Osteoblast (primary cell): Measurements from ENCODE around the gene CTNNA2. TPM values are rescaled to one million over a fixed set of nuclear protein-coding genes. Genes with fewer than 3 reads are reported as not detected.

Experiments
- DNase-seq: peaks from one replicate; pipeline ENCODE4 v3.0.0; 2011; ENCODE audit warnings: low spot score, mixed read lengths; ENCODE audit not compliant: insufficient read length; ENCODE audit errors: missing footprints
- H2AFZ ChIP-seq: 2 replicates; pipeline ENCODE4 v1.6.0; 2011; ENCODE audit warnings: mild to moderate bottlenecking, low read length
- H3K27ac ChIP-seq: 2 replicates; pipeline ENCODE4 v1.5.1; 2011; ENCODE audit warnings: mild to moderate bottlenecking, low read depth, low read length, moderate library complexity
- H3K27me3 ChIP-seq: 2 replicates; pipeline ENCODE4 v1.6.0; 2012; ENCODE audit warnings: mild to moderate bottlenecking, control low read depth, inconsistent platforms, low read length, moderate library complexity; ENCODE audit not compliant: insufficient read depth
- H3K36me3 ChIP-seq: 2 replicates; pipeline ENCODE4 v1.5.1; 2011; ENCODE audit warnings: mild to moderate bottlenecking, low read length, control low read depth, moderate library complexity; ENCODE audit not compliant: insufficient read depth
- H3K4me1 ChIP-seq: 2 replicates; pipeline ENCODE4 v1.5.1; 2011; ENCODE audit warnings: mild to moderate bottlenecking, low read length, control low read depth, moderate library complexity; ENCODE audit not compliant: insufficient read depth
- H3K4me2 ChIP-seq: 2 replicates; pipeline ENCODE4 v1.6.0; 2011; ENCODE audit warnings: mild to moderate bottlenecking, low read length; ENCODE audit not compliant: insufficient read depth
- H3K4me3 ChIP-seq: fragments of 200-600 bp; sonication (generic); 3 replicates; pipeline ENCODE4 v1.5.1; 2012; ENCODE audit warnings: mild to moderate bottlenecking, low read length, inconsistent platforms; ENCODE audit not compliant: insufficient read depth
- H3K79me2 ChIP-seq: 2 replicates; pipeline ENCODE4 v1.6.0; 2012; ENCODE audit warnings: mild to moderate bottlenecking, low read length, control low read depth, inconsistent platforms; ENCODE audit not compliant: insufficient read depth
- H3K9me3 ChIP-seq: 2 replicates; pipeline ENCODE4 v1.5.1; 2011; ENCODE audit warnings: low read depth, low read length, control low read depth
- H4K20me1 ChIP-seq: 2 replicates; pipeline ENCODE4 v1.6.0; 2012; ENCODE audit warnings: mild to moderate bottlenecking, low read length, control low read depth; ENCODE audit not compliant: insufficient read depth
- CTCF ChIP-seq: IDR thresholded peaks from 2 replicates; pipeline ENCODE4 v1.5.1; 2011; ENCODE audit warnings: mild to moderate bottlenecking, low read depth, low read length, moderate library complexity; ENCODE audit errors: extremely low read depth
- total RNA-seq: library from RNA; depleted of rRNA; stranded (reverse); fragments of >200 nt; gene quantifications from 2 replicates; pipeline ENCODE4 v1.2.3, GENCODE V29; 2012

CTNNA2 gene
- total RNA-seq, 1 donor, result not detected

DNA sequence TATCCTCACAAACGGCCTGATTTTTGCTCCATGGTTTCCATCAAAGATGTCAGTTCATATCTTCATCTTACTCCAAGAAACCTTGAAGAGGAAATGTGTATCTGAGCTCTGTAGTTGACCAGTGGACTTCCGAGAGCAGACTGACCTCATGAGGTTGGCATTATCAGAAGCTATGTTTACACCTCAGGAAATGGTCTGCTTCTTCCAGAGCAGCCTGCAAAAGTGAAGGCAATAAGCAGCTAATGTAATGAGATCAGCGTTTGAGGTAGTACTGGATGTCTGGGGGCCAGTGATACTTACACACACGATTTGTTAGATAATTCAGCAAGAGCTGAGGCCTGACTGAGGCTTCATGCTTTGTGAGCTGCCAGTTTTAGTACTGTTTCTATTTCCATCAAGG is 602.0 kb downstream of the CTNNA2 start:
- Histone ChIP-seq H3K27me3 (no peaks in the 10 kb centered on the region), H3K4me3 (no peak overlapping the region), H3K79me2 (no peaks in the 10 kb centered on the region)

DNA sequence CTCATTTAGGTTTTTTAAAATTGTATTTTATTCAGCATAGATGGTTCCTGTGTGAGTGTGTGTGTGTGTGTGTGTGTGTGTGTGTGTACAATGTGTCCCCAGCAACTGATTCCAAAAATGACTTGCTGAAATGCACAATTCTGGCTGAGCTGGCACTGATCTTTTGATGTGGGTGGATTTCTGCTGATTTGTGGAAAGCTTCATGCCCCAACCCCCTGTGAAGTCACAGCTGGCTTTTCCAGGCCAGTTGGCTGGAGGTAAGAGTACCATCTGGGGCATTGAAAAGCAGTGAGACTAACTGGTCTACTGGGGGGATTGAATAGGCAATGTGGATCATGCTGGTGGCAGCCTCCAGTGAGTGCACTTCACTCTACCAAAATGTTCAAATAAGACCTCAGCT is 604.5 kb downstream of the CTNNA2 start:
- Histone ChIP-seq H4K20me1 (no peaks in the 10 kb centered on the region), H3K27ac (no peak overlapping the region), H3K79me2 (no peaks in the 10 kb centered on the region), H2AFZ (no peak overlapping the region), H3K4me3 (no peak overlapping the region), H3K4me2 (no peak overlapping the region), H3K4me1 (no peaks in the 10 kb centered on the region), H3K27me3 (no peaks in the 10 kb centered on the region), H3K36me3 (no peaks in the 10 kb centered on the region), H3K9me3 (no peaks in the 10 kb centered on the region)
- DNase-seq, result no peak
- TF ChIP-seq CTCF, result no peak

More for the DNA sequence above, 602.0 kb downstream of the CTNNA2 start:
- Histone ChIP-seq H3K4me2 (no peak overlapping the region), H3K27ac (no peak overlapping the region), H3K4me1 (no peaks in the 10 kb centered on the region), H3K9me3 (no peaks in the 10 kb centered on the region), H2AFZ (no peak overlapping the region), H4K20me1 (no peaks in the 10 kb centered on the region), H3K36me3 (no peaks in the 10 kb centered on the region)
- no peak for DNase-seq
- TF ChIP-seq CTCF, result no peak

DNA sequence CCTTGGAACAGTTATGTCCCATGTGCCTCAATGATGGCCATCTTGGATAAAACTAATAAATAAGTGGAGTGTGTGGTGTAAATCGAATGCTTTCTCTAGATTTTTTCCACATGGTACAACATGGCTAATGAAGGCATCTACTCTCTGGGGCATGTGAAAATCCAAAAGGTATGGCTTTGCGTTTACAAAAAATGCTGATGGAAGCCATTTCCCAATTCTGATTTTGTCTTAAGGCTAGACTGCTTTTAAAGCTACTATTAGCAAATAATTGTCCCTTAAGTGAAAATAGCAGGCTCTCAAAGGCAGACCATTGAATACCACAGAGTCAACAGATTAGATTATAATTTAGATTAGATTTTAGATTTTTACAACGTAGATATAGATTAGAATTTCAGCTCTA is 608.0 kb downstream of the CTNNA2 start:
- no peak for DNase-seq
- H3K27ac ChIP-seq, result no peak overlapping the region

DNA sequence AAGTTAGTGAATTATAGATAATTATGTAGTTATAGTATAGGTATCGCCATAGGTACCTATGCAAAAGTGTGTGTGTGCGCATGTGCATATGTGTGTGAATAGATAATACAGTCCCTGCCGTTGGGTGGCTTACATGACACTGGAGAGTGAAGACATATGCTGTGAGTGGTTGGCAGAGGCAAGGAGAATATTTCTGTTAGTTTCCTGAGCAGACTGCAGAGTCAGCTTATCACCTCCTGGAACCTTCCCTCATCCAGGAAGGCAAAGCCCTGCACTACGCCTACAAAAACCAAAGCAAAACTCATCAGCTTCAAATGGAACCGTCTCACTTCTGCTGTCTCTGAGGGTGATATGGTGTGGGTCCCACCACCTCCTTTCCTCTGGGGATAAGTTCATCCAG is 609.8 kb downstream of the CTNNA2 start:
- H3K27me3 ChIP-seq, result no peaks in the 10 kb centered on the region
- DNase-seq, result no peak
- H3K9me3 ChIP-seq, result no peaks in the 10 kb centered on the region
- H3K4me1 ChIP-seq, result no peaks in the 10 kb centered on the region
- H2AFZ ChIP-seq, result no peak overlapping the region
- H3K79me2 ChIP-seq, result no peaks in the 10 kb centered on the region
- H3K27ac ChIP-seq, result no peak overlapping the region
- no peak for TF ChIP-seq CTCF
- no peaks in the 10 kb centered on the region for H4K20me1 ChIP-seq
- no peak overlapping the region for H3K4me3 ChIP-seq
- no peaks in the 10 kb centered on the region for H3K36me3 ChIP-seq
- H3K4me2 ChIP-seq, result no peak overlapping the region

More for the DNA sequence above, 608.0 kb downstream of the CTNNA2 start:
- H2AFZ ChIP-seq, result no peak overlapping the region
- no peaks in the 10 kb centered on the region for H3K36me3 ChIP-seq
- H3K27me3 ChIP-seq, result no peaks in the 10 kb centered on the region
- no peaks in the 10 kb centered on the region for H4K20me1 ChIP-seq
- no peak overlapping the region for H3K4me2 ChIP-seq
- no peak overlapping the region for H3K4me3 ChIP-seq
- H3K9me3 ChIP-seq, result no peaks in the 10 kb centered on the region
- no peaks in the 10 kb centered on the region for H3K4me1 ChIP-seq
- no peaks in the 10 kb centered on the region for H3K79me2 ChIP-seq
- no peak for TF ChIP-seq CTCF
